Colonic mucosa (tissue), 4 donors: Measurements from ENCODE around the gene SCAMP2. TPM values are rescaled to one million over a fixed set of nuclear protein-coding genes. Genes with fewer than 3 reads are reported as not detected.

Source experiments
- DNase-seq: peaks from one replicate; pipeline ENCODE4 v3.0.0-alpha.2; 2020
- H3K27ac ChIP-seq: fragments of 200-600 bp; one replicate; pipeline ENCODE4 v1.8.0; 2021
- H3K27me3 ChIP-seq: fragments of 200-600 bp; one replicate; pipeline ENCODE4 v1.8.0; 2021
- H3K36me3 ChIP-seq: fragments of 200-600 bp; one replicate; pipeline ENCODE4 v1.8.0; 2021
- H3K4me1 ChIP-seq: fragments of 200-600 bp; one replicate; pipeline ENCODE4 v1.8.0; 2021; ENCODE audit warnings: mild to moderate bottlenecking
- H3K4me3 ChIP-seq: fragments of 200-600 bp; one replicate; pipeline ENCODE4 v1.8.0; 2021
- H3K9ac ChIP-seq, 2 donors: one replicate each; pipeline ENCODE4 v1.7.0; 2013; ENCODE audit warnings: control low read depth in 2 of 2, low read depth in 2 of 2, low read length in 2 of 2
- H3K9me3 ChIP-seq: fragments of 200-600 bp; one replicate; pipeline ENCODE4 v1.8.0; 2021
- intact Hi-C: fragments of 100-400 bp; cut with DNase I; formaldehyde crosslinking; loops from one replicate; pipeline ENCODE4 v1.14.1; 2022
- total RNA-seq, 2 donors: library from RNA; stranded (reverse); fragmentation: NEBNext Ultra II Directional in 1 of 2; extraction: Animal tissue kit (Norgen Biotek cat#: 25700) in 1 of 2; gene quantifications; one replicate each; pipeline ENCODE4 v1.2.1, GENCODE V29; 2021
- TF ChIP-seq, protein P1 (sequence below): fragments of 200-600 bp; IDR thresholded peaks from one replicate; pipeline ENCODE4 v1.8.0; 2022; ENCODE audit warnings: antibody characterized with exemption, mild to moderate bottlenecking
- donor health status: healthy.
- donor health status: DM: no; HTN: no; CAD: no.
- donor health status: DM: no; HTN: no; CAD: no.

Gene SCAMP2
- total RNA-seq, 2 donors from 2014 or later, result 152 to 204 TPM

DNA sequence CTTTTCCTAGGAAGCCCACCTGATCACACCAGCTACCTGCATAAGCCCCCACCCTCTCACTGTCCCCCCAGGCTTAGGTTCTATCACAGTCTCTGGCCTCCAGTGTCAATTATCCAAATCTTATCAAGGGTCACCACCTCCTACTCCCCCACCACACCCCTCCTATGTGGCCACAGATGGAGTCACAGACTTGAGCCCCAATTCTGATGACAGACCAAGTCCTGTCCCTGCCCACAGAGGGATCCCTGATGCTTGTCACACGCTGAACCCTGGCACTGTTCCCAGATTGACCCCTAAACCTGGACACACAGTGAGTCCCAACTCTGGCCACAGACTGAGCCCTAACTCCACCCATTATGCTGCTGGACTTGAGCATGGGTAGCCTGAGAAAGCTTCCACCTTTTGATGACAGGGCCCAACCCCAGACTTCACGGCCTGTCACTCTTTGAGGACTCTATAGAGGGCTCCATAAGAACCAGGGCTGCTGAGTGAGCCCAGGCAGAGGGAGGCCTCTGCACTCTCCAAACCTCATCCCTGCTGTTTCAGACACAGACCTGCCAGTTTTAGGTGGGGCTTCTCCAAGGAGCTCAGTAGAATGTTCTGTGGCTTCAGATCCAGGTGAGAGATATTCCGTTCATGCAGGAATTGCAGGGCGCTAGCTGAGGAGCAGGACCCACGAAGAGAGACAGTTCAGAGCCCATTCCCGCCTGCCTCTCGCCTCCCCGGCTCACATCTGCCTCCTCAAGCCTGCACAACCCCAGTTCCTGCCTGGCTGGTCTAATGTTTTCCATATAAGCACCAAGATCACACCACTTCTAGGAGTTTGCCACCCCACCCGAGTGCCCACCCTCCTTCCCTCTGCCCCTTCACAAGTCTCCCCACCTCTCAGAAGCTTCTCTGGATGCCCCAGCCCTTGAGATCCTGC, 32.1 kb downstream of the SCAMP2 start:
- Histone ChIP-seq H3K27ac (no peak overlapping the region), H3K4me3 (no peak overlapping the region), H3K27me3 (no peaks in the 10 kb centered on the region), H3K9ac (peak overlapping the region in 1 of 2 donors; percentile 93), H3K9me3 (no peaks in the 10 kb centered on the region), H3K4me1 (peaks cover 17% of the 10 kb centered on the region), H3K36me3 (no peaks in the 10 kb centered on the region)
- no peak for DNase-seq
- TF ChIP-seq, protein P1, sequence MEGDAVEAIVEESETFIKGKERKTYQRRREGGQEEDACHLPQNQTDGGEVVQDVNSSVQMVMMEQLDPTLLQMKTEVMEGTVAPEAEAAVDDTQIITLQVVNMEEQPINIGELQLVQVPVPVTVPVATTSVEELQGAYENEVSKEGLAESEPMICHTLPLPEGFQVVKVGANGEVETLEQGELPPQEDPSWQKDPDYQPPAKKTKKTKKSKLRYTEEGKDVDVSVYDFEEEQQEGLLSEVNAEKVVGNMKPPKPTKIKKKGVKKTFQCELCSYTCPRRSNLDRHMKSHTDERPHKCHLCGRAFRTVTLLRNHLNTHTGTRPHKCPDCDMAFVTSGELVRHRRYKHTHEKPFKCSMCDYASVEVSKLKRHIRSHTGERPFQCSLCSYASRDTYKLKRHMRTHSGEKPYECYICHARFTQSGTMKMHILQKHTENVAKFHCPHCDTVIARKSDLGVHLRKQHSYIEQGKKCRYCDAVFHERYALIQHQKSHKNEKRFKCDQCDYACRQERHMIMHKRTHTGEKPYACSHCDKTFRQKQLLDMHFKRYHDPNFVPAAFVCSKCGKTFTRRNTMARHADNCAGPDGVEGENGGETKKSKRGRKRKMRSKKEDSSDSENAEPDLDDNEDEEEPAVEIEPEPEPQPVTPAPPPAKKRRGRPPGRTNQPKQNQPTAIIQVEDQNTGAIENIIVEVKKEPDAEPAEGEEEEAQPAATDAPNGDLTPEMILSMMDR, result no peak
- intact Hi-C loops, result loop anchor here (5.0 kb wide), 1 partner anchor 61 kb away; no protein-coding TSS in a partner anchor

DNA sequence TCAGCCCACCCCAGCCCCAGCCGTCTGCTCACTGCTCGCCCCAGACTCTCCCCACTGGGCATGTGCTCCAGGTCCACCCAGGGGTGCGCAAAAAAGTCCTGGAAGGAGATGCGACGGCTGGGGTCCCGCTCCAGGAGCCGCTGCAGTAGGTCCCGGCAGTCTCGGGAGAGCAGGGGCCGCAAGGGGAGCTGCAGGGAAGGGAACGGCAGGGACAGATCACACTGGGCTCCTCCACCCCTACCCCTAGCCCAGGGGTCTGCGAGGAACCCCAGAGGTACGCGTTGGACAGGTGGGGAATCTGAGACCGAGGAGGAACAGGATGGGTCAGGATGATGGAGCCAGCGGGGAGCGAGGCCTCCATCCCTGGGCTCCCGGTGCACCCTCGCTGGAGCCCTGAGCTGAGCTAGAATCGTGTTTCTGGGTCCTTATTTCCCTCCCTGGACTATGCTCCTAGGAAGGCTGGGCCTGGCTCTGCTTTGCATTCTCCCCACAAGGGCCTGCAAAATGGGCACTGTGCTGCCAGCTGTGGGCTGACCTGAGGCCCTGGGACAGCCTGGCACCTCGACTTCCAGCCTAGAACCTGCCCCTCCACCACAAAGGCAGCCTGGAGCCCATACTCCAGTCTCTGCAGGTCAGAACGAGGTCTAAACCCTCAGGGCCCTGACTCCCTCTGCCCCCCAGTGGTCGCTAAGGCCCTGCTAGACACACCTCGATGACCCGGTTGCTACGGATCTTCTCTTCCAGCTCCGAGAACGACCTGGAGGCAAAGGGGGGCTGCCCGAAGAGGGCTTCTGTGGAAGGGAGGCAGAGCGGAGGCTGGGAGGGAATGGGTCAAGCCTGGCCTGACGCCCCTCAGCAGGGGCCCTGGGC, 33.4 kb downstream of the SCAMP2 start:
- intact Hi-C loops, result loop anchor here (5.0 kb wide), 2 partner anchors 63 to 67 kb away; no protein-coding TSS in a partner anchor
- H3K27ac ChIP-seq, result no peak overlapping the region
- H3K9me3 ChIP-seq, result no peaks in the 10 kb centered on the region
- no peak for DNase-seq
- TF ChIP-seq, protein P1, result no peak
- no peak overlapping the region for H3K4me3 ChIP-seq
- no peak overlapping the region for H3K9ac ChIP-seq
- no peaks in the 10 kb centered on the region for H3K36me3 ChIP-seq
- no peaks in the 10 kb centered on the region for H3K27me3 ChIP-seq
- H3K4me1 ChIP-seq, result peaks cover 17% of the 10 kb centered on the region

DNA sequence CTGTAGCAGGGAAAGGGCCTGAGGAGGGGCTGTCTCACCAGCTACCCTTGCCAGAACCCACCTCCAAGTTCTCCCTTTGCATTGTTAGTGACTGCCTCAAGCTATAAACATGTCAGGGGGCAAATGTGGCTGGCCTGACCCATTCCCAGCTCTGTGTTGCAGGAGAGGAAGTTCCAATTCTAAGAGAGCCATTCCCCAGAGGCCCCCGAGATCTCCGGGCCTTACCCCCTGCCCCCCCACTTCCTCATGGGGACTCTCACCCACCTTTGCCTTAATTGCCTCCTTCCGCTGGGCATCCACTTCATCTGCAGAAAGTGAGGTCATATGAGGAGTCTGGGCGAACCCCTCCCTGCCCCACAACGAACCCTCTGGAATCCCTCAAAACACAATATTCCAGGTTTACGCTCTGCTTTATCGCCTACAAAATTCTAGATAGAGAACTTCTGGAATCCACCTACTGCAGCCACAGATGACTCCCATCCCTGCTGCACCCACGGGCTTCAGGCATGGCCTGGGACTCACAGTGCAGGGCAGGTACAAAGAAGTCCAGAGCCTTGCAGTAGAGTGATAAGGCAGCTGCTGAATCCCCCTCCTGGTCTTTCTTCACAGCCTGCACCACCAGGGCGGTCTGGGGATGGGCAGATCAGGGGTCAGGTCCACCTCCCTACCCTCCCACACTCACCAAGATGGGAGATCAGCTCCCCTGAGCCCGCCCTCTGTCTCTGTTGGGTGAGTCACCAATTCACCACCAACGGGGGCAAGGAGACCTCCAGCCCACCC, 34.2 kb downstream of the SCAMP2 start:
- Histone ChIP-seq H3K27ac (no peak overlapping the region), H3K9ac (no peak overlapping the region), H3K4me3 (no peak overlapping the region), H3K9me3 (no peaks in the 10 kb centered on the region), H3K36me3 (no peaks in the 10 kb centered on the region), H3K27me3 (no peaks in the 10 kb centered on the region), H3K4me1 (peaks cover 17% of the 10 kb centered on the region)
- TF ChIP-seq, protein P1, result no peak
- intact Hi-C loops, result loop anchor here (5.0 kb wide), 1 partner anchor 67 kb away; no protein-coding TSS in a partner anchor
- no peak for DNase-seq

DNA sequence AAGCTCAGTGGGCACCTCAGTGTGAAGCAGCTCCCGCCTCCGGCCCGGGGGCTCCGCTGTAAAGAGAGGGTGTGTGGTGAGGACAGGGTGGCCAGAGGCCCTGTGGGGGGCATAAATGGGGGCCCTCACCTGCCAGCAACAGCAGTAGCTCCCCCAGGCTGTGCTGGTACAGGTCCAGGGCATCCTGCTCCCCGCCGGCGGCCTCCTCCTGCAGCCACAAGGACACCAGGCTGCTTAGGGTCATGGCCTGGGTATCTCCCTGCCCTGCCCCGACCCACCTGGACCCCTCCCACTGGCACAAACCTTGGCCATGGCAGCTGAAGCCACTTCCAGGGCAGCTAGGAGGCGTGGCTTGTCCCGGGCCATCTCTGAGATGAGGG, 35.0 kb downstream of the SCAMP2 start:
- DNase-seq, result no peak
- peaks cover 10% of the 10 kb centered on the region for H3K4me1 ChIP-seq
- H3K36me3 ChIP-seq, result no peaks in the 10 kb centered on the region
- no peaks in the 10 kb centered on the region for H3K9me3 ChIP-seq
- TF ChIP-seq, protein P1, result no peak
- no peak overlapping the region for H3K4me3 ChIP-seq
- intact Hi-C loops, result loop anchor here (5.0 kb wide), 1 partner anchor 66 kb away; no protein-coding TSS in a partner anchor
- no peaks in the 10 kb centered on the region for H3K27me3 ChIP-seq
- H3K9ac ChIP-seq, result no peak overlapping the region
- no peak overlapping the region for H3K27ac ChIP-seq
